GM13977 (cell line): ENCODE results near the gene PNMA6F.
"Not testable (repeated sequence)": the region's sequence is repeated elsewhere in the genome, so short reads cannot be mapped to it uniquely, and the experiment has no call there.

ENCODE experiments used
- DNase-seq: peaks from one replicate; pipeline ENCODE4 v3.0.0; 2012; ENCODE audit warnings: low spot score
- in situ Hi-C: fragments of 300-500 bp; cut with MboI; formaldehyde crosslinking; loops from one replicate; pipeline ENCODE4 v1.12.0; 2022; ENCODE audit warnings: low sequenced_read_pairs, low pct_unique_long_range_greater_than_20kb, mixed read lengths, inconsistent platforms; ENCODE audit not compliant: unreplicated experiment
- TF ChIP-seq, protein P1 (sequence below): IDR thresholded peaks from 2 replicates; pipeline ENCODE4 v1.5.1; 2012; ENCODE audit warnings: mild to moderate bottlenecking, control low read depth; ENCODE audit not compliant: insufficient read depth; ENCODE audit errors: extremely low read depth, missing control alignments

Gene PNMA6F

DNA sequence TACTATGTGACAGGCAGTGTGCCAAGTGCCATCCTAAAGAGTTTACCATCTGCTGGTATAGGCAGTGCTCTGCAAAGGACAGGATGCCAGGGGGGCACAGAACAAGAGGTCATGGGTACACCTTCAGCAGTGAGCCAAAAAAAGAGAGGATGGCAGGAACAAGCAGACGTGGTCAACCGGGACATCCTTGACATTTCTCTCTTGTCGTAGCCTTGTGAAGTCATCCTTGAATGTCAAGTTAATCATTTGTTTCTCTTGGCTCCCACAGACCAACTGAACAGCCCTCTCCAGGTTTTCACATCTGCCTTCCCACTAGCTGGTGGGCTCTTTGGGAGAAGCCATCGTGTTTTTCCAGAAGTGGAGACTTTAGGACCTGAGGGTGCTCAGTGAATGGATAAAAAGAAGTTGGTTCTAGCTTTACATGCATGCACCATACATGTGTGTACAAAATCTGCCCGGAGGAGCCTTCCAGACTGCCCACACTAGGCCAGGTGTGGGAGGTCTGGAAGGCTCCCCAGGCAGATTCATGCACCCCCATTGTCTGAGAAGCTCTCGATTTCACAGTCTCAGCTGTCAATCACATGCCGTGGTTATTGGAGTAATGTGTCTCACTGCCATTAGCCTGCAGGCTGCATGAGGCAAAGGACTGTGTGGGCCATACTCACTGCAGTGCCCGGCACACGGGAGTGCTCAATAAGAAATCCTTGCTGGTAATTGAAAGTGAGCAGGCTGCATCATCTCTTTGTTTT, 16.4 kb downstream of the PNMA6F start:
- in situ Hi-C loops: no loop called here
- TF ChIP-seq, protein P1, sequence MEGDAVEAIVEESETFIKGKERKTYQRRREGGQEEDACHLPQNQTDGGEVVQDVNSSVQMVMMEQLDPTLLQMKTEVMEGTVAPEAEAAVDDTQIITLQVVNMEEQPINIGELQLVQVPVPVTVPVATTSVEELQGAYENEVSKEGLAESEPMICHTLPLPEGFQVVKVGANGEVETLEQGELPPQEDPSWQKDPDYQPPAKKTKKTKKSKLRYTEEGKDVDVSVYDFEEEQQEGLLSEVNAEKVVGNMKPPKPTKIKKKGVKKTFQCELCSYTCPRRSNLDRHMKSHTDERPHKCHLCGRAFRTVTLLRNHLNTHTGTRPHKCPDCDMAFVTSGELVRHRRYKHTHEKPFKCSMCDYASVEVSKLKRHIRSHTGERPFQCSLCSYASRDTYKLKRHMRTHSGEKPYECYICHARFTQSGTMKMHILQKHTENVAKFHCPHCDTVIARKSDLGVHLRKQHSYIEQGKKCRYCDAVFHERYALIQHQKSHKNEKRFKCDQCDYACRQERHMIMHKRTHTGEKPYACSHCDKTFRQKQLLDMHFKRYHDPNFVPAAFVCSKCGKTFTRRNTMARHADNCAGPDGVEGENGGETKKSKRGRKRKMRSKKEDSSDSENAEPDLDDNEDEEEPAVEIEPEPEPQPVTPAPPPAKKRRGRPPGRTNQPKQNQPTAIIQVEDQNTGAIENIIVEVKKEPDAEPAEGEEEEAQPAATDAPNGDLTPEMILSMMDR: no peak
- DNase-seq: no peak

DNA sequence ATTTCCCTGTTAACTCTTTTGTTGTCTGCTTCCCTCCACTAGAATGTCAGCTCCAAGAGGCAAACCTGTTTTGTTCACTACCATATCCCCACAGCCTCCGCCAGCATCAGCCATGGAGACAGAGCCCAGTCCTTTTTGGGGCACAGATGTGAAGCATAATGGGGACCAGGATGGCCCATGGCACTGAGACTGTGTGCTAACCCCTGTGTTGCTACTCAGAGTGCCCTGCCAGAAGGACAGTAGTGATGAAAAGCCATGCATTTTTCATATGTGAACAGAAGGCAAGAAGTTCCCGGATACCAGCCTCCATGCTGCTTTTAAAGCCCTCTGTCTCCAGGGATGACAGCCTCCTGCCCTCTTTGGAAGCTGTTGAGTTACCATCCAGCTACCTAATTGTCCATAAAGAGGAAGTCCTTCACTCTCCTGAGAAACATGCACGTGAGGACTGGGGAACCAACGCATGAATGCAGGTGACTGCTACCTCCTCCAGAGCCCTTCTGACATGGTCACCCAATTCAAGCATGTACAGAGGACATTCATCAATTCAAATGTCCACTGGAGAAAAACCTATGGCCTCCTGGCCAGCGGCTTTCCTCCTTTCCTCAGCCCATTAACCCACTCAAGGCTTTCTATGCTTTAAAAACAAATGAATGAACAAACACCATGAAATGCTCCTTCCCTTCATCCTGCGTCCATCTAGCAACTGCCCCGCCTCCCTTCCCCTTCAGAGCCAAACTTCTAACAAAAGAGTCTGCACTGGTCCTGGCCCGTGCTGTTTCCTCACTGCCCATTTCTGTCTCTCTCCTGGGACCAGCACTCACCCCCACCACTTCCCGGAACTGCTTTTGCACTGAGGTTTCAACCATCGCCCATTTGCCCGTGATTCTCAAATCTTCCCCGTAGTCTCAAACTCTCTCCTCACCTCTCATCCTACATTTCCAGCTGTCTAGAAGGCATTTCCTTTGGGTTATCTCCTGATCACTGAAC, 18.0 kb downstream of the PNMA6F start:
- in situ Hi-C loops: no loop called here
- TF ChIP-seq, protein P1: no peak
- DNase-seq: no peak

DNA sequence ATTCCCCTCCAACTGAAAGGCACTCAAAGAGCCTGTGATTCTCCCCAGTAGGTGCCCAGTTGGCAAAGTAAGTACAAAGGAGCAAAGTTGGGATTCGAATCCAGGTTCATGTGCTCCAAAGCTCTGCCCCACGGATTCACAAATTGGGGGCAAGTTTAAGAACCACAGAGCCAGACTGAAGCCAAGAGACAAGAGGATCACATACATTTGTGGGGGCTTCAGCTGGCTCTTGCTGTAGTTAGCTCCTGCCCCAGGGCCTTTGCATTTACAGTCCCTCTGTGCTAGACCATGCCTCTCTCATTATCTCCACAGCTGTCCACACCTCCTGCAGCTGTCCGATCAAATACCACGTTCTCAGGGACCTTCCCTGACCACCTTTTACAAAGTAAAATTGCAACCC, 18.8 kb downstream of the PNMA6F start:
- no peak for DNase-seq
- in situ Hi-C loops: no loop called here
- TF ChIP-seq, protein P1: no peak

DNA sequence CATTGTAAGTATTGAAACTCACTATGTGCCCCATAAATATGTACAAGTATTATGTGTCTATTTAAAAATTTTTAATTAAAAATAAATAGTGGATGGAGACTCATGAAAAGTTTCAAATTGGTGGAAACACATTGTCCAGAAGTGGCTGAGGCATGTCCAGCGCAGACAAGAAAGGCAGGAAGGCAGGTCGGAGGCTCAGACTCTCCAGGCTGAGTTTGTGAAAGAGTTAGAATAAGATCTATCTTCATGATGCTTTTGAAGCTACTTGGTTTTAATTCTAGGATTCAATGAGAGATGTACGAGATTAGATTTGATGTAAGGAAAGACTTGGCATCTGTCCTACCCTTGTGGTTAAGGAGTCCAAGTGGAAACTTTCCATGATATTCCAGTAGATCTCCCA, 19.8 kb downstream of the PNMA6F start:
- in situ Hi-C loops: no loop called here
- TF ChIP-seq, protein P1: no peak
- DNase-seq: no peak

DNA sequence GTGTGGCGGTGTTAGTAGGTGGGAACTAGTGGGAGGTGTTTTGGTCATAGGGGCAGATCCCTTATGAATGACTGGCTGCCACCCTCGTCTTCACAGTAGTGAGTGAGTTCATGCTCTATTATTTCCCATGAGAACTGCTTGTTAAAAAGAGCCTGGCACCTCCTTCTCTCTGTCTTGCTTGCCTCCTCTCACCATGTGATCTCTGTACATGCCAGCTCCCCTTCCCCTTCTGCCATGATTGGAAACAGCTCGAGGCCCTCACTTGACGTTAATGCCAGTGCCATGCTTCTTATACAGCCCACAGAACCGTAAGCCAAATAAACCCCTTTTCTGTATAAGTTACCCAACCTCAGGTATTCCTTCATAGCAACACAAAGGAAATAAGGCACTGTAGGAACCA, 21.7 kb downstream of the PNMA6F start:
- in situ Hi-C loops: no loop called here
- TF ChIP-seq, protein P1: no peak
- no peak for DNase-seq

DNA sequence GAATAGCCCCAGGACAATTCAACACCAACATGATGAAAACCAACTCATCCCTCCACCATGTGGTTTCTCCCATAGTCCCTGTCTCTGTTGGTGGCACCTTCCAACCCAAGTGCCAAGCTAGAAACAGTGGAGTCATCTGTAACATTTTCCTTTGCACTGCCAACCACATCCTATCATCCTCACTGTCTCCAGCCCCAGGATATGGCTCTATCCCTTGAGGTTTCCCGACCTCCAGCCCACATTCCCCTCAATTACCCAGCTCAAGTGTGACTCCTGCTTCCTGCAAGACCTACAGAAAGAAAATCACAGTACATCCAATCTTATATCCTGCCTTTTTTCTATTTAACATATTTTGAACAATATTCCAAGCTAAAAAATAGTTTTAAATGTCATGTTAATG, 24.2 kb downstream of the PNMA6F start:
- no peak for DNase-seq
- TF ChIP-seq, protein P1: no peak
- in situ Hi-C loops: no loop called here

DNA sequence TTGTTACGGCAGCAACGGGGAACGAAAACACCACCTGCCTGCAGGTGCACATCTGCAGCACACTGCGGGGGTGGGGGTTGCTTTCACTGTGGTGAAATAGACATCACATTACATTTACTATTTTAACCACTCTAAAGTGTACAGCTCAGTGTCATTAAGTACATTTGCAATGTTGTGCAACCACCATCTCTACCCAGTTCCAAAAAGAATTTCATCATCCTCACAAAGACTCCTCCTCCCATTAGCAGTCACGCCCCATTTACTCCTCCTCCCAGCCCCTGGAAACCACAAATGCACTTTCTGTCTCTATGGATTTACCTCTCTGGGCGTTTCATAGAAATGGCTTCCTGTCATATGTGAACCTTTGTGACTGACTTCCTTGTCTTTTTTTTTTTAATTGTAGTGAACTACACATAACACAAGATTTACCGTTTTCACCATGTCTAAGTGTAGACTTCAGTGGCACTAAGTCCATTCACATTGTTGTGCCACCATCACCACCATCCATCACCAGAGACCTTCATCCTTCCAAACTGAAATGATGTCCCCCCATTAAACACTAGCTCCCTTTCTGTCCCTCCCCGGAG, 28.0 kb downstream of the PNMA6F start:
- in situ Hi-C loops, DNase-seq: not testable (repeated sequence)

DNA sequence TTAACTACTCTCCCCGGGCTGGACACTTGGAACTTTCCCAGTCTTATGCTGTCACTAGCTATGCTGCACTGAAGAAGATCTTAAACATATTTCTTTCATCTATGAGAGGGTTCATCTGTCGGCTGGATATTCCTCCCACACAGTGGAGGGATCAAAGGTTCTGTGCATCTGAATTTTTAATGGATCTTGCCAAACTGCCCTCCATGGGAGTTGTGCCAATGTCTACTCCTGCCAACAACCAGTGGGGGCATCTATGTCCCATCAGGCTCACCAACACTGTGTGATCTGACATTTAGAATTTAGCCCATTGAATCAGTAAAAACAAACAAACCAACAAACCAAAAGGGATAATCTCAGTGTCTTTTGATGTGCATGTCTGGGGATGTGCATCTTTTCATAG, 32.8 kb downstream of the PNMA6F start:
- in situ Hi-C loops, DNase-seq: not testable (repeated sequence)

DNA sequence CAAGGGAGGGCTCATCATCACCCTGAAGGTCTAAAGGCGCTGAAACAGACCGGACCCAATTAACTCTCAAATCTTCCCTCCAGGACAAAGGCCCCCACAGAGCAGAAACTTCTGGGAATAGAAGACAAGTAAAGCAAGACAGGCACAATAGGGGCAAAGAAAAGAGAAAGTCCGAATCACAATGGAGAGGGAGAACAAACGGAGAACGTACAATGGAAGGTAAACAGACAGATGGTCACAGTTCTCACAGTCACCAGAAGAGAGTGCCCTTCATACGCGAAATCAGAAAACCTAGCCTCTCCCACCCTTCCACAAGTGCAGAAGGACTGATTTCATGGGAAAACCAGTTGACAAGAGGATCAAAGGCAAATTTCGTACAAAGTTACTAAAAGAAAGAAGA, 35.9 kb downstream of the PNMA6F start:
- in situ Hi-C loops, DNase-seq: not testable (repeated sequence)

DNA sequence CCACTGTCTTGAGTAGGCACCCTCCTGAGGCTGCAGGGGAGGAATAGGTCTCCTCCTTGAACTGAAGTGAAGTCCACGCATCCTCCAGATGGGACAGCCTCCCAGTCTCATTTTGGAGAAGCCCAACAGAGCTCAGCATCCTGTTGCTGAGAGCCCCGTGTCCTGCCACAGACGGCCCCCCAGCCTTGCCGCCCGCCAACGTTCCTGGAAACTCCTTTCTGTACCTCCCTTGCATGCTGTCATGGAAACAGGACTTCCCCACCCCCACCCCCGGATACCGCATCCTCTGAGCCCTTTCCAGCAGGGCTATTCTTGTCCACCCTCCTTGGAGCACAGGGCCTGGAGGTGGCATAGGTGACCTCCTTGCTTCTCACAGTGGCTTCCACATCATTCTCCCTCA, 37.6 kb downstream of the PNMA6F start:
- in situ Hi-C loops: not testable (repeated sequence)

More for the DNA sequence above, 37.6 kb downstream of the PNMA6F start:
- DNase-seq: not testable (repeated sequence)
